Measurements from ENCODE around the gene DOCK1.

GRCh38 chr10:127197154-127197432, 291.9 kb downstream of the DOCK1 start:
- TF ChIP-seq, protein P1, sequence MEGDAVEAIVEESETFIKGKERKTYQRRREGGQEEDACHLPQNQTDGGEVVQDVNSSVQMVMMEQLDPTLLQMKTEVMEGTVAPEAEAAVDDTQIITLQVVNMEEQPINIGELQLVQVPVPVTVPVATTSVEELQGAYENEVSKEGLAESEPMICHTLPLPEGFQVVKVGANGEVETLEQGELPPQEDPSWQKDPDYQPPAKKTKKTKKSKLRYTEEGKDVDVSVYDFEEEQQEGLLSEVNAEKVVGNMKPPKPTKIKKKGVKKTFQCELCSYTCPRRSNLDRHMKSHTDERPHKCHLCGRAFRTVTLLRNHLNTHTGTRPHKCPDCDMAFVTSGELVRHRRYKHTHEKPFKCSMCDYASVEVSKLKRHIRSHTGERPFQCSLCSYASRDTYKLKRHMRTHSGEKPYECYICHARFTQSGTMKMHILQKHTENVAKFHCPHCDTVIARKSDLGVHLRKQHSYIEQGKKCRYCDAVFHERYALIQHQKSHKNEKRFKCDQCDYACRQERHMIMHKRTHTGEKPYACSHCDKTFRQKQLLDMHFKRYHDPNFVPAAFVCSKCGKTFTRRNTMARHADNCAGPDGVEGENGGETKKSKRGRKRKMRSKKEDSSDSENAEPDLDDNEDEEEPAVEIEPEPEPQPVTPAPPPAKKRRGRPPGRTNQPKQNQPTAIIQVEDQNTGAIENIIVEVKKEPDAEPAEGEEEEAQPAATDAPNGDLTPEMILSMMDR (IDR thresholded peaks at IDR 0.05; ENCODE audit: borderline replicate concordance, extremely low read depth, low read length, poor library complexity, severe bottlenecking), result no peak
- no peak for TF ChIP-seq EZH2 (IDR thresholded peaks at IDR 0.05; ENCODE audit: borderline replicate concordance, low read depth, low read length, severe bottlenecking)

All from DND-41 (cell line).